Measurements from ENCODE around the gene DCAF10. TPM values are rescaled to one million over a fixed set of nuclear protein-coding genes. Genes with fewer than 3 reads are reported as not detected.
"Not testable (repeated sequence)": the region's sequence is repeated elsewhere in the genome, so short reads cannot be mapped to it uniquely, and the experiment has no call there.

Gene DCAF10
- polyA plus RNA-seq, 3 donors: 12.4 to 17.2 (median 14.7) TPM

DNA sequence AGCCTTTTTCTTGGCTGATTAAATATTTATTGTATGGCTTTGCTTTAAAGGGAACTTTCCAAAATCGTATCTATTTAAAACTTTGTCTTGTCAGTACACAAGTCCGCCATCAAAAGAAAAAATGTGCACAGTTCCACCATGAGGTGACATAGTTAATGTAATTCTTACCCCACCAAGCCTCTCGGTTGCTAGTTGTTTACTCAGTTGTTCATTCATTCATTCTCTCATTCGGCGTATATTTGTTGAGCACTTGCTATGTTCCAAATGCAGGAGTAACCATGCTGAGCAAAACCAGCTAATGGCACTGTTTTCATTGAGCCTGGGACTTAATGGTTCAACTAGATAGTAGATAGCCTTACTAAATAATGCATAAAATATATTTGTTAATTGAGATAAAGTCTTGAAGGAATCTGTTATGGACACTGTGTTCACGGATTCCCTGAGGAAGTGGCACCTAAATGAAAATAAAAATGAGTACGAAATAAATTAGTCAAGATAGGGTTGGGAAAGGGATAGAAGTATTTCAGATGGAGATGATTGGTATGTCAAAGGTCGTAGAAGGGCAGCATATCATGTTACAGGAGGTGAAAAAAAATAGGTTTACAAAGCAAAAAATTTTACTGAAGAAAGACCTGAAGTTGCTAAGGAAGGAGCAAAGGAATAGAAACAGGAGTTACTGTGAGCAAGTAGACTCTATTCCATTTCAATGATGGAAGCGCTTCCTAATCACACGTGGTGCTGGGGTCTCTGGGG, 1.5 kb downstream of the DCAF10 start:
- peaks cover 26 to 35% of the 10 kb centered on the region in 2 donors for H3K4me1 ChIP-seq (ENCODE audit: control insufficient read depth in 1 of 2, insufficient read depth in 2 of 2, low read length in 2 of 2)
- Mint-ChIP-seq H3K4me3 (peak overlapping the region; percentile 92 to 98), H3K4me1 (peaks cover 33% of the 10 kb centered on the region), H3K27me3 (ENCODE audit: low read depth in 3 of 3) (peaks cover 0 to 1% (median 0%) of the 10 kb centered on the region in 3 donors), H3K27ac (peak overlapping the region in 1 of 7 donors; percentile 72), H3K36me3 (peaks cover 10% of the 10 kb centered on the region in 2 donors), H3K9me3 (no peaks in the 10 kb centered on the region)
- TF ChIP-seq, protein P1, sequence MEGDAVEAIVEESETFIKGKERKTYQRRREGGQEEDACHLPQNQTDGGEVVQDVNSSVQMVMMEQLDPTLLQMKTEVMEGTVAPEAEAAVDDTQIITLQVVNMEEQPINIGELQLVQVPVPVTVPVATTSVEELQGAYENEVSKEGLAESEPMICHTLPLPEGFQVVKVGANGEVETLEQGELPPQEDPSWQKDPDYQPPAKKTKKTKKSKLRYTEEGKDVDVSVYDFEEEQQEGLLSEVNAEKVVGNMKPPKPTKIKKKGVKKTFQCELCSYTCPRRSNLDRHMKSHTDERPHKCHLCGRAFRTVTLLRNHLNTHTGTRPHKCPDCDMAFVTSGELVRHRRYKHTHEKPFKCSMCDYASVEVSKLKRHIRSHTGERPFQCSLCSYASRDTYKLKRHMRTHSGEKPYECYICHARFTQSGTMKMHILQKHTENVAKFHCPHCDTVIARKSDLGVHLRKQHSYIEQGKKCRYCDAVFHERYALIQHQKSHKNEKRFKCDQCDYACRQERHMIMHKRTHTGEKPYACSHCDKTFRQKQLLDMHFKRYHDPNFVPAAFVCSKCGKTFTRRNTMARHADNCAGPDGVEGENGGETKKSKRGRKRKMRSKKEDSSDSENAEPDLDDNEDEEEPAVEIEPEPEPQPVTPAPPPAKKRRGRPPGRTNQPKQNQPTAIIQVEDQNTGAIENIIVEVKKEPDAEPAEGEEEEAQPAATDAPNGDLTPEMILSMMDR (IDR thresholded peaks at IDR 0.05): no peak
- no peaks in the 10 kb centered on the region for H3K9me3 ChIP-seq (replicated peaks in 1 of 2; ENCODE audit: control insufficient read depth in 1 of 2, insufficient read depth in 1 of 2, low read length in 2 of 2)
- DNase-seq: no peak
- peak overlapping the region in 2 of 3 experiments; percentile 77 to 90 for H3K4me3 ChIP-seq (replicated peaks in 1 of 3; ENCODE audit: low read depth in 2 of 3, low read length in 3 of 3)
- peaks cover 40% of the 10 kb centered on the region for H4K20me1 ChIP-seq (ENCODE audit: insufficient read depth, low read length)
- no peak overlapping the region for H3K27ac ChIP-seq (ENCODE audit: low read depth in 1 of 2, low read length in 2 of 2)
- peak overlapping the region; percentile 92 for H3K4me2 ChIP-seq (replicated peaks; ENCODE audit: extremely low read depth, low read length, poor library complexity, severe bottlenecking)
- peaks cover 62% of the 10 kb centered on the region for H3K79me2 ChIP-seq (ENCODE audit: insufficient read depth, low read length)
- H3K27me3 ChIP-seq (ENCODE audit: control insufficient read depth in 2 of 2, insufficient read depth in 2 of 2, low read length in 2 of 2): no peaks in the 10 kb centered on the region
- peak overlapping the region; percentile 95 for H2AFZ ChIP-seq (ENCODE audit: insufficient read depth, low read depth, low read length, poor library complexity, severe bottlenecking)
- intact Hi-C loops (cut with micrococcal nuclease): loop anchor here (5.0 to 10.0 kb wide), 4 partner anchors 100 to 317 kb away; partner anchors contain the start of genes POLR1E (in 1 of the 2), SLC25A51 (in 1 of the 2) and TOMM5 (in 1 of the 2)
- 74% methylated on average over 3 of the region's 10 CpGs for WGBS (ENCODE audit: insufficient coverage)
- peaks cover 0 to 5% of the 10 kb centered on the region in 2 donors for H3K36me3 ChIP-seq (replicated peaks in 1 of 2; ENCODE audit: control insufficient read depth in 1 of 2, insufficient read depth in 2 of 2, low read length in 2 of 2)
- H3K9ac ChIP-seq (ENCODE audit: insufficient read depth, low read length, poor library complexity, severe bottlenecking): peak overlapping the region; percentile 83

DNA sequence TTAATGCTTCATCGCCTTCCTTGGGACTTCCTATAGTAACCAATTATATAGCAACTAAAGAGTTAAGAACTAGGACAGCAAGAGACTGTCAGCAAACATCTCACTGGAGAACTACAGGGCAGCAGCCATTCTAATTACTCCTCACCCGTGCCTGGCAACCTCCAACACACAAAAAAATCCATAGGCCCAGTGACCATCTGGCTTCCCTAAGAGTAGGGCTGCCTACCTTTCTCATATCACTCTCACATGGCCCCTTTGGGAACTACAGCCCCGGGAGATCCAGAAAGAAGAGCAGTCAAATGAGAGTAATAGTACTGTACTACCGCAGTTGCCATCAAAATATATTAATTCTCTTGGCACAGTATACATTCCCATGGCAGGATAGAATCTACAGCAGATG, 5.7 kb downstream of the DCAF10 start:
- H3K9ac ChIP-seq (ENCODE audit: insufficient read depth, low read length, poor library complexity, severe bottlenecking): no peak overlapping the region
- H4K20me1 ChIP-seq (ENCODE audit: insufficient read depth, low read length): peaks cover 46% of the 10 kb centered on the region
- Mint-ChIP-seq H3K9me3 (peaks cover 0 to 3% (median 0%) of the 10 kb centered on the region in 7 donors), H3K4me1 (peaks cover 21% of the 10 kb centered on the region), H3K36me3 (peaks cover 11 to 18% of the 10 kb centered on the region in 2 donors), H3K27me3 (ENCODE audit: low read depth in 3 of 3) (no peaks in the 10 kb centered on the region), H3K4me3 (no peak overlapping the region), H3K27ac (peak overlapping the region in 2 of 7 donors; percentile 40 to 61)
- no peak overlapping the region for H3K4me2 ChIP-seq (replicated peaks; ENCODE audit: extremely low read depth, low read length, poor library complexity, severe bottlenecking)
- TF ChIP-seq, protein P1 (IDR thresholded peaks at IDR 0.05): no peak
- no peak for DNase-seq
- 86% methylated on average over 1 of the region's 4 CpGs for WGBS (ENCODE audit: insufficient coverage)
- H3K36me3 ChIP-seq (replicated peaks in 1 of 2; ENCODE audit: control insufficient read depth in 1 of 2, insufficient read depth in 2 of 2, low read length in 2 of 2): peaks cover 0 to 11% of the 10 kb centered on the region in 2 donors
- no peak overlapping the region for H2AFZ ChIP-seq (ENCODE audit: insufficient read depth, low read depth, low read length, poor library complexity, severe bottlenecking)
- intact Hi-C loops (cut with micrococcal nuclease): loop anchor here (10.0 kb wide), 2 partner anchors 221 to 321 kb away; partner anchors contain the start of gene POLR1E (in 1 of the 2)
- no peak overlapping the region for H3K4me3 ChIP-seq (replicated peaks in 1 of 3; ENCODE audit: low read depth in 2 of 3, low read length in 3 of 3)
- peaks cover 75% of the 10 kb centered on the region for H3K79me2 ChIP-seq (ENCODE audit: insufficient read depth, low read length)
- no peak overlapping the region for H3K27ac ChIP-seq (ENCODE audit: low read depth in 1 of 2, low read length in 2 of 2)
- peaks cover 15 to 17% of the 10 kb centered on the region in 2 donors for H3K4me1 ChIP-seq (ENCODE audit: control insufficient read depth in 1 of 2, insufficient read depth in 2 of 2, low read length in 2 of 2)
- H3K9me3 ChIP-seq (replicated peaks in 1 of 2; ENCODE audit: control insufficient read depth in 1 of 2, insufficient read depth in 1 of 2, low read length in 2 of 2): no peaks in the 10 kb centered on the region
- no peaks in the 10 kb centered on the region for H3K27me3 ChIP-seq (ENCODE audit: control insufficient read depth in 2 of 2, insufficient read depth in 2 of 2, low read length in 2 of 2)

DNA sequence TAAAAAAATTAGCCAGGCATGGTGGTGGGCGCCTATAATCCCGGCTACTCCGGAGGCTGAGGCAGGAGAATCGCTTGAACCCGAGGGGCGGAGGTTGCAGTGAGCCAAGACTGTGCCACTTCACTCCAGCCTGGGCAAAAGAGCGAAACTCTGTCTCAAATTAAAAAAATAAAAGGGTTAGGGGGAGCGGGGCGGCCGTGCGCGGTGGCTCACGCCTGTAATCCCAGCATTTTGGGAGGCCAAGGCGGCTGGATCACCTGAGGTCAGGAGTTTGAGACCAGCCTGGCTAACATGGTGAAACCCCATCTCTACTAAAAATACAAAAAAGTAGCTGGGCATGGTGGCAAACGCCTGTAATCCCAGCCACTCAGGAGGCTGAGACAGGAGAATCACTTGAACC, 9.1 kb downstream of the DCAF10 start:
- peaks cover 26% of the 10 kb centered on the region for H4K20me1 ChIP-seq (ENCODE audit: insufficient read depth, low read length)
- H3K27ac ChIP-seq (ENCODE audit: low read depth in 1 of 2, low read length in 2 of 2); H3K9ac ChIP-seq (ENCODE audit: insufficient read depth, low read length, poor library complexity, severe bottlenecking); H3K27me3 Mint-ChIP-seq (ENCODE audit: low read depth in 3 of 3); H3K27me3 ChIP-seq (ENCODE audit: control insufficient read depth in 2 of 2, insufficient read depth in 2 of 2, low read length in 2 of 2); DNase-seq; H3K9me3 ChIP-seq (replicated peaks in 1 of 2; ENCODE audit: control insufficient read depth in 1 of 2, insufficient read depth in 1 of 2, low read length in 2 of 2); H3K4me3 Mint-ChIP-seq; H3K4me2 ChIP-seq (replicated peaks; ENCODE audit: extremely low read depth, low read length, poor library complexity, severe bottlenecking); H3K9me3 Mint-ChIP-seq; H2AFZ ChIP-seq (ENCODE audit: insufficient read depth, low read depth, low read length, poor library complexity, severe bottlenecking); H3K4me3 ChIP-seq (replicated peaks in 1 of 3; ENCODE audit: low read depth in 2 of 3, low read length in 3 of 3): not testable (repeated sequence)
- H3K79me2 ChIP-seq (ENCODE audit: insufficient read depth, low read length): peaks cover 57% of the 10 kb centered on the region
- H3K36me3 Mint-ChIP-seq: peaks cover 3 to 18% of the 10 kb centered on the region in 2 donors
- peak overlapping the region in 1 of 7 donors; percentile 37 for H3K27ac Mint-ChIP-seq
- intact Hi-C loops (cut with micrococcal nuclease): loop anchor here (10.0 kb wide), 2 partner anchors 225 to 325 kb away; partner anchors contain the start of gene POLR1E (in 1 of the 2)
- peaks cover 5 to 10% of the 10 kb centered on the region in 2 donors for H3K4me1 ChIP-seq (ENCODE audit: control insufficient read depth in 1 of 2, insufficient read depth in 2 of 2, low read length in 2 of 2)
- H3K36me3 ChIP-seq (replicated peaks in 1 of 2; ENCODE audit: control insufficient read depth in 1 of 2, insufficient read depth in 2 of 2, low read length in 2 of 2): peaks cover 0 to 11% of the 10 kb centered on the region in 2 donors
- 98% methylated on average over 6 of the region's 15 CpGs for WGBS (ENCODE audit: insufficient coverage)
- H3K4me1 Mint-ChIP-seq: peaks cover 15% of the 10 kb centered on the region
